ENCODE measurements around the gene DUOX1. TPM values are rescaled to one million over a fixed set of nuclear protein-coding genes. Genes with fewer than 3 reads are reported as not detected.

Gene DUOX1
- total RNA-seq, 2 experiments from 2014 or later: not detected

- no peak overlapping the region for H3K27ac Mint-ChIP-seq
- H3K9me3 Mint-ChIP-seq: no peaks in the 10 kb centered on the region
- ChIA-PET POLR2A (no interaction called here), CTCF (no interaction called here)
- peaks cover 20% of the 10 kb centered on the region for H3K4me1 Mint-ChIP-seq
- peaks cover 72% of the 10 kb centered on the region for H3K27me3 Mint-ChIP-seq
- no peak overlapping the region for H3K4me3 Mint-ChIP-seq
- no peaks in the 10 kb centered on the region for H3K36me3 Mint-ChIP-seq (ENCODE audit: low read depth)
- DNase-seq: no peak
These were observed 17.6 kb upstream of the DUOX1 start for GRCh38 chr15:45112143-45112590.

- H3K9me3 Mint-ChIP-seq: no peaks in the 10 kb centered on the region
- H3K27ac Mint-ChIP-seq: peak overlapping the region; percentile 13
- ChIA-PET POLR2A (no interaction called here), CTCF (no interaction called here)
- H3K36me3 Mint-ChIP-seq (ENCODE audit: low read depth): no peaks in the 10 kb centered on the region
- H3K4me1 Mint-ChIP-seq: peaks cover 26% of the 10 kb centered on the region
- H3K27me3 Mint-ChIP-seq: peaks cover 78% of the 10 kb centered on the region
- no peak for DNase-seq
- H3K4me3 Mint-ChIP-seq: no peak overlapping the region
These were observed 17.0 kb upstream of the DUOX1 start for GRCh38 chr15:45112591-45113379.

- H3K27ac Mint-ChIP-seq: no peak overlapping the region
- H3K9me3 Mint-ChIP-seq: no peaks in the 10 kb centered on the region
- POLR2A ChIA-PET: no interaction called here
- H3K36me3 Mint-ChIP-seq (ENCODE audit: low read depth): no peaks in the 10 kb centered on the region
- peaks cover 82% of the 10 kb centered on the region for H3K27me3 Mint-ChIP-seq
- CTCF ChIA-PET: no interaction called here
- peaks cover 30% of the 10 kb centered on the region for H3K4me1 Mint-ChIP-seq
- DNase-seq: no peak
- no peak overlapping the region for H3K4me3 Mint-ChIP-seq
These were observed 16.3 kb upstream of the DUOX1 start for GRCh38 chr15:45113380-45113990.

- CTCF ChIA-PET: no interaction called here
- DNase-seq: no peak
These were observed 15.6 kb upstream of the DUOX1 start, which contains the start of the genes DUOX2 and DUOXA2 for GRCh38 chr15:45114076-45114750. Gene DUOX2 (minus strand): TSS chr15:45114172. CDS start chr15:45113411, 761 bp downstream. Gene DUOXA2 (plus strand): TSS chr15:45114326. CDS start chr15:45114606, 280 bp downstream.

GRCh38 chr15:45114751-45115085, 15.1 kb upstream of the DUOX1 start:
- Mint-ChIP-seq H3K36me3 (ENCODE audit: low read depth) (no peaks in the 10 kb centered on the region), H3K9me3 (no peaks in the 10 kb centered on the region), H3K4me1 (peaks cover 30% of the 10 kb centered on the region), H3K27me3 (peaks cover 76% of the 10 kb centered on the region), H3K4me3 (no peak overlapping the region), H3K27ac (no peak overlapping the region)
- POLR2A ChIA-PET: no interaction called here
- CTCF ChIA-PET: no interaction called here
- no peak for DNase-seq

More at GRCh38 chr15:45114076-45114750, 15.6 kb upstream of the DUOX1 start, which contains the start of the genes DUOX2 and DUOXA2:
- H3K36me3 Mint-ChIP-seq (ENCODE audit: low read depth): no peaks in the 10 kb centered on the region
- H3K27me3 Mint-ChIP-seq: peaks cover 80% of the 10 kb centered on the region
- H3K4me1 Mint-ChIP-seq: peaks cover 30% of the 10 kb centered on the region
- no peak within 1 kb of the TSS for H3K4me3 Mint-ChIP-seq
- H3K27ac Mint-ChIP-seq: no peak within 1 kb of the TSS
- POLR2A ChIA-PET: no interaction called here
- H3K9me3 Mint-ChIP-seq: no peaks in the 10 kb centered on the region

- H3K27ac Mint-ChIP-seq: no peak overlapping the region
- H3K9me3 Mint-ChIP-seq: no peaks in the 10 kb centered on the region
- no peak overlapping the region for H3K4me3 Mint-ChIP-seq
- peaks cover 30% of the 10 kb centered on the region for H3K4me1 Mint-ChIP-seq
- POLR2A ChIA-PET: no interaction called here
- DNase-seq: no peak
- H3K36me3 Mint-ChIP-seq (ENCODE audit: low read depth): no peaks in the 10 kb centered on the region
- CTCF ChIA-PET: no interaction called here
- H3K27me3 Mint-ChIP-seq: peaks cover 70% of the 10 kb centered on the region
These were observed 14.4 kb upstream of the DUOX1 start for GRCh38 chr15:45115312-45115820.

- no peak overlapping the region for H3K4me3 Mint-ChIP-seq
- H3K27me3 Mint-ChIP-seq: peaks cover 68% of the 10 kb centered on the region
- no peaks in the 10 kb centered on the region for H3K36me3 Mint-ChIP-seq (ENCODE audit: low read depth)
- peaks cover 30% of the 10 kb centered on the region for H3K4me1 Mint-ChIP-seq
- POLR2A ChIA-PET: no interaction called here
- DNase-seq: no peak
- H3K27ac Mint-ChIP-seq: no peak overlapping the region
- CTCF ChIA-PET: interaction anchor here (0.7 to 1.1 kb wide), 3 partner anchors 10 to 73 kb away, joined by 3 to 4 read pairs (median 3); no protein-coding TSS in a partner anchor
- no peaks in the 10 kb centered on the region for H3K9me3 Mint-ChIP-seq
These were observed 13.8 kb upstream of the DUOX1 start for GRCh38 chr15:45116006-45116481.

GRCh38 chr15:45116482-45117307, 13.1 kb upstream of the DUOX1 start:
- Mint-ChIP-seq H3K27ac (no peak overlapping the region), H3K27me3 (peaks cover 68% of the 10 kb centered on the region), H3K4me1 (peaks cover 30% of the 10 kb centered on the region), H3K9me3 (no peaks in the 10 kb centered on the region), H3K36me3 (ENCODE audit: low read depth) (no peaks in the 10 kb centered on the region), H3K4me3 (no peak overlapping the region)
- ChIA-PET POLR2A (no interaction called here), CTCF (interaction anchor here (0.7 to 1.1 kb wide), 3 partner anchors 10 to 72 kb away, joined by 3 to 4 read pairs (median 3); no protein-coding TSS in a partner anchor)
- no peak for DNase-seq

GRCh38 chr15:45117308-45118130, 12.3 kb upstream of the DUOX1 start:
- DNase-seq: no peak
- Mint-ChIP-seq H3K27me3 (peaks cover 61% of the 10 kb centered on the region), H3K36me3 (ENCODE audit: low read depth) (no peaks in the 10 kb centered on the region), H3K4me1 (peaks cover 23% of the 10 kb centered on the region), H3K4me3 (no peak overlapping the region), H3K27ac (no peak overlapping the region), H3K9me3 (no peaks in the 10 kb centered on the region)
- CTCF ChIA-PET: interaction anchor here (0.9 to 1.7 kb wide), 23 partner anchors 8 to 1214 kb away, joined by 3 to 19 read pairs (median 4); partner anchors contain the start of genes DUOX1, DUOXA1 and SORD
- POLR2A ChIA-PET: no interaction called here

- Mint-ChIP-seq H3K4me3 (no peak overlapping the region), H3K27ac (no peak overlapping the region), H3K36me3 (ENCODE audit: low read depth) (no peaks in the 10 kb centered on the region), H3K4me1 (peaks cover 23% of the 10 kb centered on the region), H3K27me3 (peaks cover 58% of the 10 kb centered on the region), H3K9me3 (no peaks in the 10 kb centered on the region)
- ChIA-PET CTCF (interaction anchor here (0.5 to 1.7 kb wide), 29 partner anchors 9 to 1214 kb away, joined by 3 to 19 read pairs (median 4); partner anchors contain the start of genes DUOX1, DUOXA1 and SORD), POLR2A (no interaction called here)
- peak; percentile 89 for DNase-seq
These were observed 11.6 kb upstream of the DUOX1 start for GRCh38 chr15:45118131-45118588.

- Mint-ChIP-seq H3K27me3 (peaks cover 56% of the 10 kb centered on the region), H3K36me3 (ENCODE audit: low read depth) (no peaks in the 10 kb centered on the region), H3K27ac (no peak overlapping the region), H3K9me3 (no peaks in the 10 kb centered on the region), H3K4me1 (peaks cover 17% of the 10 kb centered on the region), H3K4me3 (no peak overlapping the region)
- DNase-seq: no peak
- ChIA-PET CTCF (interaction anchor here (0.9 to 1.7 kb wide), 11 partner anchors 12 to 1215 kb away, joined by 3 to 19 read pairs (median 4); partner anchors contain the start of genes DUOX1 and DUOXA1), POLR2A (no interaction called here)
These were observed 10.8 kb upstream of the DUOX1 start for GRCh38 chr15:45118996-45119395.

Measured in activated CD4-positive, alpha-beta T cell treated with anti-CD3 and anti-CD28 coated beads, Interleukin-2, amount 10 ng/mL, durations not matched to agents 7 days and 5 days (primary cell).